Measurements from ENCODE around the gene RAB11FIP3. TPM values are rescaled to one million over a fixed set of nuclear protein-coding genes. Genes with fewer than 3 reads are reported as not detected.

RAB11FIP3 gene
- total and polyA plus RNA-seq, 2 of the 13 experiments (the other 11 are each of a cell fraction or from before 2014, with no cell fraction given): 34.3 to 57.6 TPM

- no peak for TF ChIP-seq ZBTB7A (CRISPR knock-in tag; IDR thresholded peaks at IDR 0.05)
- TF ChIP-seq, protein P1, sequence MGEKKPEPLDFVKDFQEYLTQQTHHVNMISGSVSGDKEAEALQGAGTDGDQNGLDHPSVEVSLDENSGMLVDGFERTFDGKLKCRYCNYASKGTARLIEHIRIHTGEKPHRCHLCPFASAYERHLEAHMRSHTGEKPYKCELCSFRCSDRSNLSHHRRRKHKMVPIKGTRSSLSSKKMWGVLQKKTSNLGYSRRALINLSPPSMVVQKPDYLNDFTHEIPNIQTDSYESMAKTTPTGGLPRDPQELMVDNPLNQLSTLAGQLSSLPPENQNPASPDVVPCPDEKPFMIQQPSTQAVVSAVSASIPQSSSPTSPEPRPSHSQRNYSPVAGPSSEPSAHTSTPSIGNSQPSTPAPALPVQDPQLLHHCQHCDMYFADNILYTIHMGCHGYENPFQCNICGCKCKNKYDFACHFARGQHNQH (CRISPR knock-in tag; IDR thresholded peaks at IDR 0.05): peak; percentile 94
- no peak for TF ChIP-seq ZNF335 (CRISPR knock-in tag; IDR thresholded peaks at IDR 0.05)
- peak; percentile 69; the same call in 1 of the 2 replicates for TF ChIP-seq SIX4 (CRISPR knock-in tag; IDR thresholded peaks at IDR 0.05)
- peak; percentile 97 for TF ChIP-seq CEBPG (CRISPR knock-in tag; IDR thresholded peaks at IDR 0.05)
- TF ChIP-seq NFKBIZ (CRISPR knock-in tag; IDR thresholded peaks at IDR 0.05): peak; percentile 99
- peak; percentile 67; the same call in 1 of the 2 replicates for TF ChIP-seq ZNF224 (CRISPR knock-in tag; IDR thresholded peaks at IDR 0.05)
- TF ChIP-seq ZKSCAN5 (CRISPR knock-in tag; IDR thresholded peaks at IDR 0.05): no peak
- no peak for TF ChIP-seq ZFP36 (IDR thresholded peaks at IDR 0.05; ENCODE audit: borderline replicate concordance, low read depth, low read length, partially characterized antibody)
- TF ChIP-seq NR2F2 (IDR thresholded peaks at IDR 0.05; ENCODE audit: borderline replicate concordance, low read depth): peak; percentile 89
- no peak for TF ChIP-seq ZNF546 (CRISPR knock-in tag; conservative IDR thresholded peaks at IDR 0.05)
- no peak for TF ChIP-seq KMT2A (CRISPR knock-in tag; IDR thresholded peaks at IDR 0.05)
- no peak for TF ChIP-seq MAZ (IDR thresholded peaks at IDR 0.05; ENCODE audit: borderline replicate concordance, low read depth, low read length)
- TF ChIP-seq MAZ (CRISPR knock-in tag; IDR thresholded peaks at IDR 0.05; ENCODE audit: low read depth): peak; percentile 73; the same call in 1 of the 2 replicates
- TF ChIP-seq ZNF768 (CRISPR knock-in tag; IDR thresholded peaks at IDR 0.05): peak; percentile 45; the same call in 1 of the 2 replicates
- peak; percentile 95 for TF ChIP-seq ZNF792 (CRISPR knock-in tag; IDR thresholded peaks at IDR 0.05)
- TF ChIP-seq SIX1 (CRISPR knock-in tag; IDR thresholded peaks at IDR 0.05; ENCODE audit: borderline replicate concordance): no peak
- peak; percentile 90 for TF ChIP-seq SALL1 (CRISPR knock-in tag; IDR thresholded peaks at IDR 0.05)
- TF ChIP-seq RCOR2 (CRISPR knock-in tag; IDR thresholded peaks at IDR 0.05): peak; percentile 79
- no peak for TF ChIP-seq ZNF75D (CRISPR knock-in tag; IDR thresholded peaks at IDR 0.05; ENCODE audit: borderline replicate concordance)
- TF ChIP-seq ZNF883 (CRISPR knock-in tag; IDR thresholded peaks at IDR 0.05; ENCODE audit: not compliant biosample characterization): no peak
- TF ChIP-seq ZNF597 (CRISPR knock-in tag; IDR thresholded peaks at IDR 0.05): no peak
- TF ChIP-seq, protein P2, sequence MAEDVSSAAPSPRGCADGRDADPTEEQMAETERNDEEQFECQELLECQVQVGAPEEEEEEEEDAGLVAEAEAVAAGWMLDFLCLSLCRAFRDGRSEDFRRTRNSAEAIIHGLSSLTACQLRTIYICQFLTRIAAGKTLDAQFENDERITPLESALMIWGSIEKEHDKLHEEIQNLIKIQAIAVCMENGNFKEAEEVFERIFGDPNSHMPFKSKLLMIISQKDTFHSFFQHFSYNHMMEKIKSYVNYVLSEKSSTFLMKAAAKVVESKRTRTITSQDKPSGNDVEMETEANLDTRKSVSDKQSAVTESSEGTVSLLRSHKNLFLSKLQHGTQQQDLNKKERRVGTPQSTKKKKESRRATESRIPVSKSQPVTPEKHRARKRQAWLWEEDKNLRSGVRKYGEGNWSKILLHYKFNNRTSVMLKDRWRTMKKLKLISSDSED (CRISPR knock-in tag; IDR thresholded peaks at IDR 0.05): no peak
- no peak for TF ChIP-seq ZNF547 (CRISPR knock-in tag; IDR thresholded peaks at IDR 0.05)
- TF ChIP-seq GATA4 (IDR thresholded peaks at IDR 0.05; ENCODE audit: borderline replicate concordance, low read depth): peak; percentile 89
- no peak for TF ChIP-seq TCF12 (IDR thresholded peaks at IDR 0.05)
- no peak for TF ChIP-seq TCF12 (CRISPR knock-in tag; IDR thresholded peaks at IDR 0.05)
Observed at GRCh38 chr16:405548-406506, 19.6 kb upstream of the RAB11FIP3 start (continued).
